ENCODE results near the gene ERMP1.

The ERMP1 gene

DNA sequence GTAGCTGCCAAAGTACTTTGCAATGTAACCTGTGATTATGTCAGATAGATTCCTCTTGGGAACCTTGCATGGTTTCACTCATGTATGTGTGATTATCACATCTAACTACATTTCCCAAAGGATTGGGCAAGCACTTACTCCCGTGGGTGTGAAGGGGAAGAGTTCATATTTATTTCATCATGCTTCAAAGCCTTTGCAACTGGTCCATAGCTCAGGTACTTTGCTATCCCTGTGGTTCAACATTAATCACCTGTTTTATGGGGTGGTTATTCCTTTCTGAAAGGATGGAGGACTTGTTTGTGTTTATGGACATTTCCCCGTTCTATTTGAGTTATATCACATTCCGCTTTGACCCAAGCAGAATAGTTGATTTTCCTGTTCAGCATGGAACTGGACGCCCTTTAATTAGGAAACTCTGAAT lies 13.6 kb upstream of the ERMP1 start:
- Histone ChIP-seq H3F3A (ENCODE audit: low read depth) (peaks cover 22% of the 10 kb centered on the region), H4K20me1 (ENCODE audit: insufficient read depth, low read length, poor library complexity, severe bottlenecking) (no peaks in the 10 kb centered on the region), H3K4me1 (ENCODE audit: insufficient read depth, low read length, poor library complexity, severe bottlenecking) (peaks cover 84% of the 10 kb centered on the region), H3K9me3 (ENCODE audit: insufficient read depth, low read depth, low read length) (no peaks in the 10 kb centered on the region), H3K9ac (ENCODE audit: low read depth, low read length, poor library complexity, severe bottlenecking) (no peak overlapping the region), H3K27me3 (ENCODE audit: insufficient read depth, low read length, poor library complexity, severe bottlenecking) (no peaks in the 10 kb centered on the region), H3K4me2 (ENCODE audit: low read depth, low read length, poor library complexity, severe bottlenecking) (peak overlapping the region; percentile 77), H3K36me3 (ENCODE audit: insufficient read depth, low read length) (no peaks in the 10 kb centered on the region), H3K9me2 (replicated peaks; ENCODE audit: low read depth, low read length) (no peaks in the 10 kb centered on the region), H3K79me2 (ENCODE audit: insufficient read depth, low read length) (no peaks in the 10 kb centered on the region), H2AFZ (ENCODE audit: low read length) (no peak overlapping the region), H3K4me3 (ENCODE audit: low read length, poor library complexity, severe bottlenecking) (no peak overlapping the region)
- TF ChIP-seq EZH2phosphoT487 (IDR thresholded peaks at IDR 0.05; ENCODE audit: borderline replicate concordance), result no peak
- TF ChIP-seq, protein P1, sequence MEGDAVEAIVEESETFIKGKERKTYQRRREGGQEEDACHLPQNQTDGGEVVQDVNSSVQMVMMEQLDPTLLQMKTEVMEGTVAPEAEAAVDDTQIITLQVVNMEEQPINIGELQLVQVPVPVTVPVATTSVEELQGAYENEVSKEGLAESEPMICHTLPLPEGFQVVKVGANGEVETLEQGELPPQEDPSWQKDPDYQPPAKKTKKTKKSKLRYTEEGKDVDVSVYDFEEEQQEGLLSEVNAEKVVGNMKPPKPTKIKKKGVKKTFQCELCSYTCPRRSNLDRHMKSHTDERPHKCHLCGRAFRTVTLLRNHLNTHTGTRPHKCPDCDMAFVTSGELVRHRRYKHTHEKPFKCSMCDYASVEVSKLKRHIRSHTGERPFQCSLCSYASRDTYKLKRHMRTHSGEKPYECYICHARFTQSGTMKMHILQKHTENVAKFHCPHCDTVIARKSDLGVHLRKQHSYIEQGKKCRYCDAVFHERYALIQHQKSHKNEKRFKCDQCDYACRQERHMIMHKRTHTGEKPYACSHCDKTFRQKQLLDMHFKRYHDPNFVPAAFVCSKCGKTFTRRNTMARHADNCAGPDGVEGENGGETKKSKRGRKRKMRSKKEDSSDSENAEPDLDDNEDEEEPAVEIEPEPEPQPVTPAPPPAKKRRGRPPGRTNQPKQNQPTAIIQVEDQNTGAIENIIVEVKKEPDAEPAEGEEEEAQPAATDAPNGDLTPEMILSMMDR (conservative IDR thresholded peaks at IDR 0.05; ENCODE audit: low read length), result no peak

DNA sequence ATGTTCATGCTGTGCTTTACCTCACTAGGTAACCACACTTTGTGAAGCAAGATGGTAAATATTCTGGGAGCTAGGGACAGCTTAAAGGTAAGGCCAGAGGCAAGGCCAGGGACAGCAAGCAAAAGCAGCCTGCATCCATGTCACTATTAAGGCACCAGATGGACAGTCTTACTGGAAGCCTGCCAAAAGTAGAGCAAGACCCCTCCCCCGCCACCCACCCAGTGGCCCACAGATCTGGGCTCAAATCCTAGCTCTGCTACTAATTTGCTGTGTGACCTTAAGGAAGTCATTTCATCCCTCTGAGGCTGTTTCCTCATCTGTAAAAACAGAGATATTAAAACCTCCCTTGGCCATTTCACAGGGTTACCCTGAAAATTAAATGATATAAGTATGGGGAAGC lies 13.2 kb upstream of the ERMP1 start:
- Histone ChIP-seq H3F3A (ENCODE audit: low read depth) (peaks cover 19% of the 10 kb centered on the region), H3K36me3 (ENCODE audit: insufficient read depth, low read length) (no peaks in the 10 kb centered on the region), H3K9me3 (ENCODE audit: insufficient read depth, low read depth, low read length) (no peaks in the 10 kb centered on the region), H3K4me1 (ENCODE audit: insufficient read depth, low read length, poor library complexity, severe bottlenecking) (peaks cover 84% of the 10 kb centered on the region), H3K4me2 (ENCODE audit: low read depth, low read length, poor library complexity, severe bottlenecking) (peak overlapping the region; percentile 77), H3K4me3 (ENCODE audit: low read length, poor library complexity, severe bottlenecking) (no peak overlapping the region), H3K9ac (ENCODE audit: low read depth, low read length, poor library complexity, severe bottlenecking) (peak overlapping the region; percentile 71), H3K27me3 (ENCODE audit: insufficient read depth, low read length, poor library complexity, severe bottlenecking) (no peaks in the 10 kb centered on the region), H3K9me2 (replicated peaks; ENCODE audit: low read depth, low read length) (no peaks in the 10 kb centered on the region), H3K79me2 (ENCODE audit: insufficient read depth, low read length) (no peaks in the 10 kb centered on the region), H4K20me1 (ENCODE audit: insufficient read depth, low read length, poor library complexity, severe bottlenecking) (no peaks in the 10 kb centered on the region), H2AFZ (ENCODE audit: low read length) (no peak overlapping the region)
- no peak for TF ChIP-seq EZH2phosphoT487 (IDR thresholded peaks at IDR 0.05; ENCODE audit: borderline replicate concordance)
- TF ChIP-seq, protein P1 (conservative IDR thresholded peaks at IDR 0.05; ENCODE audit: low read length), result no peak

DNA sequence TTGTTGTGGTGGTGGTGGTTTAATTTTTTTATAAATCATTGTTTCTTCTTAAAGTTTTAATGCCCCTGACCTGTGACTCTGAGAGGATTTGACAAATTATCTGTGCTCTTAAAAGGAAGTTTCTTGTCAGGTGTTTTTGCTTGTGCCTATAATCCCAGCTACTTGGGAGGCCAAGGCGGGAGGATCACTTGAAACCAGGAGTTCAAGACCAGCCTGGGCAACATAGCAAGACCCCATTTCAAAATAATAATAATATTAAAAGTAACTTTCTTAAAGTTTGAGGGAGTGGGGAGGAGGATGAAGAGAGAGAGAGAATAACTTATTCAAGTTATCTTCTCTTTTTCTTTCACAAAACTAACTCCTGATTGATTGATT lies 12.2 kb upstream of the ERMP1 start:
- Histone ChIP-seq H3K36me3 (ENCODE audit: insufficient read depth, low read length) (no peaks in the 10 kb centered on the region), H3K9me2 (replicated peaks; ENCODE audit: low read depth, low read length) (no peaks in the 10 kb centered on the region), H4K20me1 (ENCODE audit: insufficient read depth, low read length, poor library complexity, severe bottlenecking) (no peaks in the 10 kb centered on the region), H3K4me3 (ENCODE audit: low read length, poor library complexity, severe bottlenecking) (peak overlapping the region; percentile 66), H3K4me1 (ENCODE audit: insufficient read depth, low read length, poor library complexity, severe bottlenecking) (peaks cover 85% of the 10 kb centered on the region), H3K9ac (ENCODE audit: low read depth, low read length, poor library complexity, severe bottlenecking) (peak overlapping the region; percentile 71), H3F3A (ENCODE audit: low read depth) (peaks cover 17% of the 10 kb centered on the region), H3K27me3 (ENCODE audit: insufficient read depth, low read length, poor library complexity, severe bottlenecking) (no peaks in the 10 kb centered on the region), H3K9me3 (ENCODE audit: insufficient read depth, low read depth, low read length) (no peaks in the 10 kb centered on the region), H3K79me2 (ENCODE audit: insufficient read depth, low read length) (no peaks in the 10 kb centered on the region), H3K4me2 (ENCODE audit: low read depth, low read length, poor library complexity, severe bottlenecking) (peak overlapping the region; percentile 77), H2AFZ (ENCODE audit: low read length) (no peak overlapping the region)
- TF ChIP-seq, protein P1 (conservative IDR thresholded peaks at IDR 0.05; ENCODE audit: low read length), result no peak
- no peak for TF ChIP-seq EZH2phosphoT487 (IDR thresholded peaks at IDR 0.05; ENCODE audit: borderline replicate concordance)

Data from Loucy (cell line).